Keratinocyte (primary cell): ENCODE results near the gene ABCA4. TPM values are rescaled to one million over a fixed set of nuclear protein-coding genes. Genes with fewer than 3 reads are reported as not detected.

Experiments
- DNase-seq: peaks from one replicate; pipeline ENCODE4 v3.0.0-alpha.2; 2011; ENCODE audit warnings: low read depth, missing footprints, low spot score
- FAIRE-seq: peaks from 2 replicates; lab custom pipeline; 2011; peaks lifted over from hg19 to GRCh38; lab: Jason Lieb, UNC
- H2AFZ ChIP-seq: 2 replicates; pipeline ENCODE4 v1.6.0; 2012; ENCODE audit warnings: low read length, control low read depth, inconsistent platforms; ENCODE audit not compliant: control insufficient read depth
- H3K27ac ChIP-seq: 2 replicates; pipeline ENCODE4 v1.5.1; 2011; ENCODE audit warnings: low read length; ENCODE audit not compliant: control insufficient read depth, insufficient read depth
- H3K27me3 ChIP-seq: 3 replicates; pipeline ENCODE4 v1.6.0; 2011; ENCODE audit warnings: low read length; ENCODE audit not compliant: control insufficient read depth, insufficient read depth; ENCODE audit errors: extremely low read depth
- H3K36me3 ChIP-seq, 2 experiments: 2 replicates in 1 of 2; 3 replicates in 1 of 2; pipeline ENCODE4 v1.5.1; 2011; ENCODE audit warnings: low read length in 2 of 2, mild to moderate bottlenecking in 1 of 2; ENCODE audit not compliant: control insufficient read depth in 2 of 2, insufficient read depth in 2 of 2; ENCODE audit errors: extremely low read depth in 1 of 2
- H3K4me1 ChIP-seq: 3 replicates; pipeline ENCODE4 v1.5.1; 2011; ENCODE audit warnings: low read length; ENCODE audit not compliant: control insufficient read depth, insufficient read depth; ENCODE audit errors: extremely low read depth
- H3K4me2 ChIP-seq: 3 replicates; pipeline ENCODE4 v1.6.0; 2011; ENCODE audit warnings: low read depth, low read length; ENCODE audit not compliant: control insufficient read depth, insufficient read depth; ENCODE audit errors: extremely low read depth
- H3K4me3 ChIP-seq, 3 experiments: fragments of 200-600 bp in 1 of 3; sonication (generic) in 1 of 3; 2 replicates in 2 of 3; 3 replicates in 1 of 3; pipeline ENCODE4 v1.5.1; 2011 to 2016; ENCODE audit warnings: low read length in 3 of 3, mild to moderate bottlenecking in 3 of 3, control low read depth in 2 of 3, inconsistent platforms in 1 of 3, low read depth in 1 of 3, mixed read lengths in 1 of 3, mixed run types in 1 of 3, moderate library complexity in 1 of 3; ENCODE audit not compliant: control insufficient read depth in 2 of 3, insufficient read depth in 2 of 3; ENCODE audit errors: extremely low read depth in 1 of 3
- H3K79me2 ChIP-seq: 2 replicates; pipeline ENCODE4 v1.6.0; 2012; ENCODE audit warnings: low read length; ENCODE audit not compliant: control insufficient read depth, insufficient read depth
- H3K9ac ChIP-seq: 3 replicates; pipeline ENCODE4 v1.6.0; 2011; ENCODE audit warnings: low read length; ENCODE audit not compliant: control insufficient read depth, insufficient read depth; ENCODE audit errors: extremely low read depth
- H3K9me1 ChIP-seq: 3 replicates; pipeline ENCODE4 v1.6.0; 2011; ENCODE audit warnings: low read length; ENCODE audit not compliant: control insufficient read depth, insufficient read depth; ENCODE audit errors: extremely low read depth
- H3K9me3 ChIP-seq: 2 replicates; pipeline ENCODE4 v1.5.1; 2012; ENCODE audit warnings: low read depth, low read length; ENCODE audit not compliant: control insufficient read depth
- H4K20me1 ChIP-seq: 3 replicates; pipeline ENCODE4 v1.6.0; 2011; ENCODE audit warnings: low read length; ENCODE audit not compliant: control insufficient read depth, insufficient read depth; ENCODE audit errors: extremely low read depth
- EZH2 ChIP-seq: IDR thresholded peaks from one replicate; pipeline ENCODE4 v1.6.1; 2012; ENCODE audit warnings: inconsistent platforms, mild to moderate bottlenecking, low read length, moderate library complexity
- dilution Hi-C: fragments of 300-500 bp; cut with MboI; formaldehyde crosslinking; loops from one replicate; pipeline ENCODE4 v1.7.0; 2020; ENCODE audit warnings: low sequenced_read_pairs; ENCODE audit not compliant: extremely low pct_ligation_motif_present
- polyA plus RNA-seq, 5 experiments: library from polyadenylated mRNA; depleted of rRNA in 3 of 5; stranded (reverse) in 3 of 5; stranded (forward) in 1 of 5; unstranded in 1 of 5; fragments of >200 nt; gene quantifications; 1 replicate in 1 of 5; 2 replicates in 3 of 5; 3 replicates in 1 of 5; pipeline versions ENCODE4 v1.2.1 to v1.2.3, GENCODE V29; 2011 to 2012; ENCODE audit warnings: missing spikeins in 2 of 5, low read depth in 1 of 5, low replicate concordance in 1 of 5
- TF ChIP-seq, protein P1 (sequence below), 3 experiments: IDR thresholded peaks in 1 of 3; conservative IDR thresholded peaks in 1 of 3; optimal IDR thresholded peaks in 1 of 3; 2 replicates in 2 of 3; 3 replicates in 1 of 3; pipeline versions ENCODE3 to v1.5.1; 2011; ENCODE audit warnings: low read length in 3 of 3, mild to moderate bottlenecking in 3 of 3, moderate library complexity in 2 of 3, control low read depth in 1 of 3, inconsistent platforms in 1 of 3; ENCODE audit not compliant: insufficient read depth in 2 of 3; ENCODE audit errors: extremely low read depth in 1 of 3

The ABCA4 gene
- polyA plus RNA-seq, 1 donor (not counting 4 experiments of a cell fraction or from before 2014, with no cell fraction given): 0.04 TPM

DNA sequence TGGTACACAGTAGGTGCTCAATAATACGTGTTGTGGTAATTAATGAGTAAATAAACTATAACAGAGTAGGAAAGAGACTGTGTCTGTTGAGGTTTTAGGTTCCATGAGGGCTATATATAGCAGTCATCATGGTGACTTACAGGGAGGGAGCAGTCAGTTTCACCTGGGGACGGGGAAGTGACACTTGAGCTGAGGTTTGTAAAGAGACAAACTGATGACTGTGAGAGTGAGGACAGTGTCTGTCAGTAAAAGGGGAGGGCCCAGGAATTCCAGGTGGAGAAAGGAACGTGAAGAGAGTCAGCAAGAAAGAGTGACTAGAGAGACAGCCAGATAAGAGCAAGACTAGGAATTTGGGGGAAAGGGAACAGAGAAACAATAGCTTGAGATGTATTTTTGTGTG, 30.2 kb downstream of the ABCA4 start:
- Histone ChIP-seq H4K20me1 (no peaks in the 10 kb centered on the region), H3K9me3 (no peaks in the 10 kb centered on the region), H3K9me1 (no peaks in the 10 kb centered on the region), H3K4me1 (peaks cover 8% of the 10 kb centered on the region), H3K36me3 (no peaks in the 10 kb centered on the region), H3K79me2 (no peaks in the 10 kb centered on the region), H2AFZ (no peak overlapping the region), H3K4me3 (no peak overlapping the region), H3K27ac (no peak overlapping the region), H3K9ac (no peak overlapping the region), H3K27me3 (no peaks in the 10 kb centered on the region), H3K4me2 (no peak overlapping the region)
- no peak for TF ChIP-seq EZH2
- TF ChIP-seq, protein P1, sequence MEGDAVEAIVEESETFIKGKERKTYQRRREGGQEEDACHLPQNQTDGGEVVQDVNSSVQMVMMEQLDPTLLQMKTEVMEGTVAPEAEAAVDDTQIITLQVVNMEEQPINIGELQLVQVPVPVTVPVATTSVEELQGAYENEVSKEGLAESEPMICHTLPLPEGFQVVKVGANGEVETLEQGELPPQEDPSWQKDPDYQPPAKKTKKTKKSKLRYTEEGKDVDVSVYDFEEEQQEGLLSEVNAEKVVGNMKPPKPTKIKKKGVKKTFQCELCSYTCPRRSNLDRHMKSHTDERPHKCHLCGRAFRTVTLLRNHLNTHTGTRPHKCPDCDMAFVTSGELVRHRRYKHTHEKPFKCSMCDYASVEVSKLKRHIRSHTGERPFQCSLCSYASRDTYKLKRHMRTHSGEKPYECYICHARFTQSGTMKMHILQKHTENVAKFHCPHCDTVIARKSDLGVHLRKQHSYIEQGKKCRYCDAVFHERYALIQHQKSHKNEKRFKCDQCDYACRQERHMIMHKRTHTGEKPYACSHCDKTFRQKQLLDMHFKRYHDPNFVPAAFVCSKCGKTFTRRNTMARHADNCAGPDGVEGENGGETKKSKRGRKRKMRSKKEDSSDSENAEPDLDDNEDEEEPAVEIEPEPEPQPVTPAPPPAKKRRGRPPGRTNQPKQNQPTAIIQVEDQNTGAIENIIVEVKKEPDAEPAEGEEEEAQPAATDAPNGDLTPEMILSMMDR (optimal IDR thresholded peaks at IDR 0.05 in 1 of 3, IDR thresholded peaks at IDR 0.05 in 1 of 3, conservative IDR thresholded peaks at IDR 0.05 in 1 of 3; ENCODE audit: extremely low read depth in 1 of 3, insufficient read depth in 2 of 3, low read length in 3 of 3): no peak
- FAIRE-seq: no peak
- dilution Hi-C loops: no loop called here
- DNase-seq: no peak

DNA sequence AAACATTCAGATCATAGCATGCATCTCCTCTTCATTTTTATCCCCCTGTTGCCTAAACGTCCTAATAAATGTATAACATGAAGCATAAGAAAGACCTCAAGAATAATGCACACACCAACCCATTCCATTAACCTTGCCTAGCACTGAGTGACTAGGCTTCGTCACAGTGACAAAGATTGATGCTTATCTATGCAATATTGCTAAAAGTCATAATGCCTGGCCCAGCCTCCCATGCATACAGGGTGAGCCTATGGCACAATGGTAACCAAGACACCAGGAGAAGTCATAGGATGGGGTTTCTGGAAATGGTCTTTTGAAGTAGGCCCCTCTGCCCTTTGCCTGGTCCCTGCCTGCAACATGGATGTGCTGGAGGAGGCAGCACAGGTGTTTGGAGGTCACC, 33.8 kb downstream of the ABCA4 start:
- Histone ChIP-seq H3K36me3 (no peaks in the 10 kb centered on the region), H3K4me1 (peaks cover 10% of the 10 kb centered on the region), H3K79me2 (no peaks in the 10 kb centered on the region), H3K4me2 (no peak overlapping the region), H3K27ac (no peak overlapping the region), H3K4me3 (no peak overlapping the region), H3K9me3 (no peaks in the 10 kb centered on the region), H3K27me3 (no peaks in the 10 kb centered on the region), H3K9me1 (no peaks in the 10 kb centered on the region), H3K9ac (no peak overlapping the region), H2AFZ (no peak overlapping the region), H4K20me1 (no peaks in the 10 kb centered on the region)
- FAIRE-seq (no peak), DNase-seq (no peak)
- TF ChIP-seq, protein P1 (optimal IDR thresholded peaks at IDR 0.05 in 1 of 3, IDR thresholded peaks at IDR 0.05 in 1 of 3, conservative IDR thresholded peaks at IDR 0.05 in 1 of 3; ENCODE audit: extremely low read depth in 1 of 3, insufficient read depth in 2 of 3, low read length in 3 of 3): no peak
- TF ChIP-seq EZH2: no peak
- dilution Hi-C loops: no loop called here
